ENCODE data around the gene USP53.
"Not testable (repeated sequence)": the region's sequence is repeated elsewhere in the genome, so short reads cannot be mapped to it uniquely, and the experiment has no call there.

The USP53 gene

DNA sequence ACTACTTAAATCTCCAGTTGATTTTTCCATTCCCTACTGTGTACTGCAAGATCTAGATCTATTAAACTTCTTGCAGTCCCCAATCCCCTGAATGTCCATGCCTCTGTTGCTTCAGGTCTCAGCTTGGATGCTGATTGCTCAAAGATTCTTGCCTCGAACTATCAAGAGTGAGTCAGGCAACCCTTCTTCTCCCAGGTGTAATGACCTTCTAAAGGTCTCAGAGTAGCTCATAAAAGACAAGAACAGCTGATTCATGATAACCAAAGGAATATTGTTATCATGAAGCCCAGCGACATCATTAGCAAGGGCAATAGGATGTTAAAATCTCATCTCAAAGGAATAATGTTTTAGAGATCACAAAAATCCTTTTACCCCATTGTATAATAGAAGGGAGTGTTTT, 116.2 kb downstream of the USP53 start:
- no peak for DNase-seq

GRCh38 chr4:119329835-119330620, 117.5 kb downstream of the USP53 start:
- DNase-seq: no peak

DNA sequence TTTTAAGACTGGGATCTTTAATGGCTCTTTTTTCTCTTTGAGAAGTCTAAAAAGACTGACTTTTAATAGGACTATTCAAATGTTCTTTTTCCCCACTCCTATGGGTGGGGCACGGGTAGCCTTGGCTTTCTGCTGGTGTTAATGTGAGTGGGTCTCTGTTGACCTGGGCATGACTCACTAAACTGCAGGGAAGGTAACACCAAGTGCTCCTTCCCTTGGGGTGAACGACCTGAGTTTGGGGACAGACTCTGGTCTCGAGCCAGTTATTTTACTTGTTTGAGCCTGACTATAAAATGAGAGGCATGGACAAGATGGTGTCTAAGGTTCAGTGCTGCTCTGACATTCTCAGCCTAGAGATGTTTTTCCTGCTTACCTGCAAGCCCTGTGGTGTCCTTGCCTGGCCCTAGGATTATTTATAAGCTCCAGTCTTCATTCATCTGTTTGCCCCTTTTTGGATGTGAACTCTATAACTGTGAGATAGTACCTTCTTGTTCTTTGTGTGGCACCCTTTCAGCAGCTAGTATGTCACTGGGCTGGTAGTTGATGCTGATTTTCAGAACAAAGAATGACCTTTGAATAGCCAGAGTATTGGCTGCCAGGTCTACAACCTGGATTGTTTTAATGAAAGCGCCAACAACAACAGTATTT, 123.9 kb downstream of the USP53 start:
- not testable (repeated sequence) for DNase-seq

DNA sequence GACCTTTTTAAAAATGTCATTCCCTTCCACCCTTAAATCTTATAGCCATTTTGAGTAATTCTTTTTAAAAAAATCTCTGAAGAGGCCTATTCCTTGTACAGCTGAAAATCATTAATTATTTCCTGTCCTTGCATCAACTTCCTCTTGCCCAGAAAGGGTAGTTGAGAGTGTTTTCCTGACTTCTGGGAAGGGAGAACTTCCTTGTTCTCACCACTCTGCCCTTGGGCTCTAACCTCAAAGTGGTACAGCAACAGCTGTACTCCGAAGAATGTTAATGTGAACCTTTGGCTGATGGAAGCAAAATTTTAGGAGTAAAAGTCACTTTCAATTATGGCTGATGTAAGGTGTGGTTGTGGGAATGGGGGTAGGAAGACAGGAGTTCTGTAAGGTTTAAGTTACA, 124.5 kb downstream of the USP53 start:
- no peak for DNase-seq

- DNase-seq: not testable (repeated sequence)
Observed at GRCh38 chr4:119339895-119340294, 127.4 kb downstream of the USP53 start.

GRCh38 chr4:119343293-119343692, 130.8 kb downstream of the USP53 start:
- DNase-seq: not testable (repeated sequence)

Measured in RPMI8226 (cell line).